SK-N-MC (cell line): ENCODE data around the gene TGFB2.

ENCODE experiments used
- DNase-seq: peaks from one replicate; pipeline ENCODE4 v3.0.0-alpha.2; 2011; ENCODE audit warnings: low read depth, low spot score
- H3K27ac ChIP-seq: fragments of 200-600 bp; sonication (generic); 2 replicates; pipeline ENCODE4 v1.5.1; 2016; ENCODE audit warnings: mixed run types
- H3K36me3 ChIP-seq: fragments of 200-600 bp; sonication (generic); 2 replicates; pipeline ENCODE4 v1.6.1; 2017; ENCODE audit warnings: antibody characterized with exemption, low read length, mixed read lengths; ENCODE audit not compliant: insufficient read depth
- H3K4me3 ChIP-seq: fragments of 200-600 bp; sonication (generic); 2 replicates; pipeline ENCODE4 v1.5.1; 2016
- H3K9ac ChIP-seq: fragments of 200-600 bp; sonication (generic); 2 replicates; pipeline ENCODE4 v1.8.0; 2017; ENCODE audit warnings: mixed run types, mixed read lengths; ENCODE audit not compliant: insufficient read length
- H3K9me3 ChIP-seq: fragments of 200-600 bp; sonication (generic); 2 replicates; pipeline ENCODE4 v1.6.1; 2017; ENCODE audit warnings: low read depth, mild to moderate bottlenecking, antibody characterized with exemption, low read length, moderate library complexity, mixed read lengths
- EZH2 ChIP-seq: fragments of 200-600 bp; sonication (generic); IDR thresholded peaks from one replicate; pipeline ENCODE4 v1.6.1; 2017; ENCODE audit warnings: antibody characterized with exemption
- FOXP2 ChIP-seq: optimal IDR thresholded peaks from 2 replicates; pipeline ENCODE3; 2011; ENCODE audit warnings: mild to moderate bottlenecking, moderate library complexity; ENCODE audit not compliant: insufficient read depth; ENCODE audit errors: extremely low read length, control extremely low read depth
- POLR2AphosphoS5 ChIP-seq: IDR thresholded peaks from 2 replicates; pipeline ENCODE4 v1.6.1; 2012; ENCODE audit warnings: mild to moderate bottlenecking, low read depth, low read length, borderline replicate concordance

Gene TGFB2

DNA sequence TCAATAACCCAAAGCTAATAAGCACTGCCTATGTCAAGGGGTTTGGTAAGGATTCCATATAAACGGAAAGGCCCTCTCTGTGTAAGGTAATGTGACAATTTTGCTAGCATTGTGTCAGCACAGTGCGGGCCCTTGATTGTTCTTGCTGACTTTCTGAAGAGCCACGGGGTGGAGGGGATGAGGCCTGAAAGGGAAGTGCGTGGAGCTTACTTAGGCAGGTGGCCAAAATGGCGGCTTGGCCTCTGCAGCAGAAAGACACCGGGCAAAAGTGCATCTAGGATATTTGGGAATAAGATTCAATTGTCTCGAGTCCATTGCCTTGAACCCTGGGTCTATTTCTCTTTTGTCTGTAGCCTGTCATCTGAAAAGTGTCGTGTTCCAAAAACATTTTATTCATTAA lies 114.3 kb downstream of the TGFB2 start:
- Histone ChIP-seq H3K9me3 (no peaks in the 10 kb centered on the region), H3K9ac (peak overlapping the region; percentile 54), H3K4me3 (peak overlapping the region; percentile 72), H3K36me3 (peaks cover 4% of the 10 kb centered on the region; the same call in 1 of the 2 replicates), H3K27ac (peak overlapping the region; percentile 93)
- no peak for DNase-seq
- TF ChIP-seq FOXP2 (no peak), EZH2 (no peak), POLR2AphosphoS5 (no peak)

DNA sequence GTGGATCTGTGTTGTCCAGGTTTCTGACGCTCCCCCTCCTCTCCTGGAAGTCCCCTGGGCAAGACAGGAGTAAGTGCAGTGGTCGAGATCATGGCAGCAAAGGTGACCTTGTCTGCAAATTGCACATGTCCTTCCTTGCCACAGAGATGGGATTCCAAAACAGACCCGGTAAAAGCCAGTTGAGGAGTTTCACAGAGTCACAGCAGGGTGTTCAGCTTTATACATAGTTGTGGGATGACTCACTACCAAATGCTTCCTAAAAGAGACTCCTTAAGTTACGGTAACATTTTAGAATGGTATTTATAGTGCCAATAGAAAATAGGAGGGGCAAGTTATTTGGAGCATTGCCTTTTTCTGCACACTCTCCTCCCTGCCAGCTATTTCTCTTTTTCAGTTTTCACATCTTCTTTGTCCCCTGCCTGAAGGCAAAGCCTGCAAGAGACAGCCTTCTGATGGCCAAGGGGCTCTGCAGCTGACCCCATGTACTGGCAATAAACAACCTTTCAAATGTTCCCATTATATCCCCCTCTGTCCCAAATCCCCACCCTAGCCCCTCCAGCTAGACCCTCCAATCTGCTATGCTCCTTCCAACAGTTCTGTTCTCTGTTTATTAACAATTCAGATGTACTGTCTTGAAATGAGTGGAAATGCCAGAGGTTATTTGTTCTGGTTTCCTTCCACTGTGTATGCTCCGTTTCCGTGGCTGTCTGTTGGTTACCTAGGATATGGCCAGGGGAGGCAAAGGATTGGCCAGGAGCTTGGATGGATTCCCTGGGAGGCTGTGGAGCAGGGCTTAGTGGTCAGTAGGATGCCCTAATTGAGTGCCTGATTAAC lies 115.0 kb downstream of the TGFB2 start:
- no peaks in the 10 kb centered on the region for H3K9me3 ChIP-seq
- TF ChIP-seq POLR2AphosphoS5 = no peak; the same call in 1 of the 2 replicates
- TF ChIP-seq EZH2 = no peak
- TF ChIP-seq FOXP2 = no peak
- peak overlapping the region; percentile 72 for H3K4me3 ChIP-seq
- peaks cover 4% of the 10 kb centered on the region; the same call in 1 of the 2 replicates for H3K36me3 ChIP-seq
- DNase-seq = peak; percentile 89
- peak overlapping the region; percentile 54 for H3K9ac ChIP-seq
- peak overlapping the region; percentile 93 for H3K27ac ChIP-seq

DNA sequence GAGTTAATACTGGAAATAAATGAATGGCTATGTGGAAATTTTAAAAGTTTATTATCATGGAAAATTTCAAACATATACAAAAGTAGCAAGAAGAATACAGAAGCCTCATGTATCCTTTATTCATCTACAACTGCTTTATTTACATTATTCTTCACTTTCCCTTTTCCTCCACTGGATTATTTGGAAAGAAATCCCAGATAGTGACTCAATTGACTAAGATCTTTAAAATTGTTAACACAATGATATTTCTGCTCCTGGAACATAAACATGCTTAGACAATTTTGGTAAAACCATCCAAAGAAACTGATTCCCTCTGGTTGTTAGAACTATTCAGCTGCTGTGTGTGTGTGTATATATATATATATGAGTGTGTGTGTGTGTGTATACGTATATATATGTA lies 116.2 kb downstream of the TGFB2 start:
- no peak for DNase-seq
- peaks cover 4% of the 10 kb centered on the region; the same call in 1 of the 2 replicates for H3K36me3 ChIP-seq
- peak overlapping the region; percentile 93; the same call in 1 of the 2 replicates for H3K27ac ChIP-seq
- H3K4me3 ChIP-seq = no peak overlapping the region
- no peak overlapping the region for H3K9ac ChIP-seq
- H3K9me3 ChIP-seq = no peaks in the 10 kb centered on the region
- no peak for TF ChIP-seq FOXP2
- TF ChIP-seq POLR2AphosphoS5 = no peak
- no peak for TF ChIP-seq EZH2

DNA sequence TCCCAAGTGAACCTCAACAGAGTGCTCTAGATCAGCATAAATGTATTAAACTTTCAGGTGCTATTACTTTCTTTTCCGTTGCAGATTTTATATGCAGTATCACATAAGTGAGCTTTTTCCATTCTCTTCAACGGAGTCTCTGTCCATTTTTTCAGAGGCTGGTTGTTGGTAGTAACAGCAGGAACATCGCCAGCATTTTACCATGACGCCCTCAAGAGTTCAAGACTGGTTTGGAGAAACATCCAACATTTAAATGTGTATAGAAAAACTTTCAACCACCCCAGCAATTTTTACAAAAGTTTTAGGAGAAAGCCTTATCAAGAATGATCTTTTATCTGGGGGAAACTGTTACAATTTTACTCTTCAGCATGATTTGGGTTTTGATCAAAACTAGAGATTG lies 117.0 kb downstream of the TGFB2 start:
- TF ChIP-seq POLR2AphosphoS5 (no peak), EZH2 (no peak), FOXP2 (no peak)
- Histone ChIP-seq H3K27ac (no peak overlapping the region), H3K9me3 (no peaks in the 10 kb centered on the region), H3K9ac (no peak overlapping the region), H3K4me3 (no peak overlapping the region), H3K36me3 (peaks cover 3% of the 10 kb centered on the region; the same call in 1 of the 2 replicates)
- no peak for DNase-seq

DNA sequence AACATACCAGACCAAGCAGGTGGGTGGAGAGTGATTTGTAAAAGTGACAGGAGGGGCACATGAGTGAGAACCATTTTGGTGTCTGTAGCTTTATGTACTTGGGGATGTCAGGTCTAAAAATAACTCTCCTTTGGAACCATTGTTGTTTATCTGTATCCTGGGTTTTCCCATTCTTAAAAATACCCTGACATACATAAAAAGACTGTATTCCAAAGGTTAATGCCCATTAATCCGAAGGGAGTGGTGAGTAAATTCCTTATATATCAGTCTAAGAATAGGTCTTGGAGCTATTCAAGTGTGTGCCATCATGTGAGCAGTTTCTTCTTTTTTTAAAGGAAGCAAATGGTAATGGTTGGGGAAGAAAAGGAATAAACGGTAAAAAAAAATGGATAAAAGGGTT lies 117.5 kb downstream of the TGFB2 start:
- no peak for DNase-seq
- no peak overlapping the region for H3K27ac ChIP-seq
- no peaks in the 10 kb centered on the region for H3K36me3 ChIP-seq
- H3K4me3 ChIP-seq = no peak overlapping the region
- no peak for TF ChIP-seq POLR2AphosphoS5
- TF ChIP-seq EZH2 = no peak
- no peak for TF ChIP-seq FOXP2
- no peak overlapping the region for H3K9ac ChIP-seq
- no peaks in the 10 kb centered on the region for H3K9me3 ChIP-seq

DNA sequence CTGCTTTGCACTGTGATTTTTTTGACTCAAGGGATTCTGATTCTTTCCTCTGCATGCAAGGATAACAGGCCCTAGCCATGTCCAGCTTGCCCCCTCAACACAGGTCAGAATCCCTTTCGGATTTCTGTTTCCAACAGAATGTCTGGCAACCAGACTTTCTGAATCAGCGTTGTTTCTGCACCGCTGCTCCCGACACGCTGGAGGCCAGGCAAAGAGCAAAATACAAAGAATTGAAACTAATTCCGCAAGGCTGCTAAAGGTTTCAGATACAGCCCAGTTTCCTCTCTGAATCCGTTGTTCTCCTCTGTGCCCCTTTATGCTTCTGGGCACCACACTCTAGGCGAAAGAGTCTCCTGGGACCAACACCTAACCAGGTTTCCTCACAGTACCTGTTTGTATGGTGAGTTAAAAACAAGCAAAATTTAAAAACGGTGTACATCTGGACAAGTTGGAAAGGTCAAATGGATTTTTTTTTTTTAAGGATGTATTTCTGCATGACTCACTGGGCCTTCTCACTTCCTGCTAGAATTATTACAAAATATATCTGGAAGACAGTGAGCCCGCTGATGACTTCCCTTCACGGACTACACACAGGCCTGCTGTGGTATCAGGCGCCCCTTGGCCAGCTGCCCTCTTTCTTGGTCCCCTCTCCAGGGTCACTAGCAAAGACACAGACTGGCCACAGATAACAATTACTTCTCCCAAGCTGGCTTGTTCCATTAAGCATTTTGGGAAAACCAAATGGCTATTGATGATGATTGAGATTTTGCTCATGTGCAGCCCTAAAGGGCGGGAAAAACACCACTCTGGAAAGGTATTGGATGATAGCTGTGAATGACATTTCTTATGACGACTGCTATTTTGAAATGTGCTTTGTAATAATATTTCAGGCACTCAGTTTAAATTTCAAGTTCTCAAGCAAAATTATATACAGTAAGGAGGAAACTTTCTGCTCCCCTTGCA lies 118.3 kb downstream of the TGFB2 start:
- Histone ChIP-seq H3K36me3 (no peaks in the 10 kb centered on the region), H3K27ac (0 out of 2 replicates have a peak overlapping the region, but pooled peaks have one; percentile 10), H3K9ac (no peak overlapping the region), H3K4me3 (no peak overlapping the region), H3K9me3 (no peaks in the 10 kb centered on the region)
- DNase-seq = no peak
- TF ChIP-seq FOXP2 (no peak), POLR2AphosphoS5 (no peak), EZH2 (no peak)

DNA sequence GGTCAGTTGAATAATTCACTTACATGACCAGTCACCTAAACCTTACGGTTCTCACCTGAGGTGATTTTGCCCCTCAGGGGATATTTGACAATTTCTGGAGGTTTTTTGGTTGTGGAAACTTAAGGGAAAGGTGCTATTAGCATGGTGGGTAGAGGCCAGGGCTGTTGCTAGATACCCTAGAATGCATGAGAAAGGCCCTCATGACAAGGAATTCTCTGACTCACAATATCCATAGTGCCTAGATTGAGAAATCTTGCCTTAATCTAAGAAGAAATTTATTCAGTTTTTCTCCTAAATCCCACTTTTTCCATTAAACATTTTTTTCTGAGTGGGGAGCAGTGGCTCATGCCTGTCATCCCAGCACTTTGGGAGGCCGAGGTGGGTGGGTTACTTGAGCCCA lies 119.7 kb downstream of the TGFB2 start:
- Histone ChIP-seq H3K36me3 (no peaks in the 10 kb centered on the region), H3K27ac (no peak overlapping the region), H3K4me3 (no peak overlapping the region), H3K9ac (no peak overlapping the region), H3K9me3 (no peaks in the 10 kb centered on the region)
- TF ChIP-seq FOXP2 = no peak
- no peak for TF ChIP-seq POLR2AphosphoS5
- TF ChIP-seq EZH2 = no peak
- no peak for DNase-seq
